HepG2 (cell line): ENCODE results near the gene UCK2. TPM values are rescaled to one million over a fixed set of nuclear protein-coding genes. Genes with fewer than 3 reads are reported as not detected.

Source experiments
- ATF3 ChIP-seq: sonication (generic); formaldehyde crosslinking; IDR thresholded peaks from 2 replicates; pipeline ENCODE4 v1.4.0; 2020; ENCODE audit warnings: missing genetic modification reagents
- BCLAF1 ChIP-seq: fragments of 450-650 bp; IDR thresholded peaks from 2 replicates; pipeline ENCODE4 v1.6.1; 2017; ENCODE audit warnings: mild to moderate bottlenecking
- CREB3 ChIP-seq: sonication (generic); formaldehyde crosslinking; IDR thresholded peaks from 2 replicates; pipeline ENCODE4 v1.5.0; 2020; ENCODE audit warnings: missing genetic modification reagents
- DPF2 ChIP-seq: sonication (generic); formaldehyde crosslinking; IDR thresholded peaks from 2 replicates; pipeline ENCODE4 v1.4.0; 2020; ENCODE audit warnings: mild to moderate bottlenecking, low read depth, missing genetic modification reagents, borderline replicate concordance
- GATAD1 ChIP-seq: IDR thresholded peaks from 2 replicates; pipeline ENCODE4 v1.6.1; 2016; ENCODE audit warnings: missing genetic modification reagents, missing compliant biosample characterization
- KDM5A ChIP-seq: fragments of 200-600 bp; sonication (generic); IDR thresholded peaks from 2 replicates; pipeline ENCODE4 v1.7.0; 2018; ENCODE audit warnings: antibody characterized with exemption, mild to moderate bottlenecking, low read length, borderline replicate concordance
- KLF15 ChIP-seq: sonication (generic); formaldehyde crosslinking; IDR thresholded peaks from 2 replicates; pipeline ENCODE4 v1.8.1; 2023; ENCODE audit warnings: borderline replicate concordance, mild to moderate bottlenecking, inconsistent platforms, missing genetic modification reagents, mixed read lengths
- LBX2 ChIP-seq: sonication (generic); formaldehyde crosslinking; IDR thresholded peaks from 2 replicates; pipeline ENCODE4 v1.5.0; 2020; ENCODE audit warnings: missing genetic modification reagents, mild to moderate bottlenecking, borderline replicate concordance
- MXD1 ChIP-seq: sonication (generic); formaldehyde crosslinking; IDR thresholded peaks from 2 replicates; pipeline ENCODE4 v1.4.0; 2020; ENCODE audit warnings: mild to moderate bottlenecking, missing genetic modification reagents
- MXI1 ChIP-seq: IDR thresholded peaks from 3 replicates; pipeline ENCODE4 v1.6.1; 2012; ENCODE audit warnings: low read depth, low read length, inconsistent platforms, borderline replicate concordance
- NBN ChIP-seq: fragments of 450-650 bp; conservative IDR thresholded peaks from 2 replicates; pipeline ENCODE4 v1.6.1; 2017
- NFAT5 ChIP-seq: sonication (generic); formaldehyde crosslinking; IDR thresholded peaks from 2 replicates; pipeline ENCODE4 v1.4.0; 2020; ENCODE audit warnings: missing genetic modification reagents
- NR2F2 ChIP-seq: IDR thresholded peaks from 2 replicates; pipeline ENCODE4 v1.6.1; 2012; ENCODE audit warnings: low read depth, inconsistent platforms, borderline replicate concordance
- RXRA ChIP-seq: sonication (generic); formaldehyde crosslinking; IDR thresholded peaks from 2 replicates; pipeline ENCODE4 v1.5.1; 2020; ENCODE audit warnings: missing genetic modification reagents
- SKI ChIP-seq: fragments of 450-650 bp; IDR thresholded peaks from one replicate; pipeline ENCODE4 v1.6.1; 2018; ENCODE audit warnings: mild to moderate bottlenecking; ENCODE audit not compliant: partially characterized antibody
- TMF1 ChIP-seq: sonication (generic); formaldehyde crosslinking; IDR thresholded peaks from 2 replicates; pipeline ENCODE4 v1.8.1; 2022; ENCODE audit warnings: low read depth, missing genetic modification reagents
- ZNF17 ChIP-seq: sonication (generic); formaldehyde crosslinking; IDR thresholded peaks from 2 replicates; pipeline ENCODE4 v1.5.0; 2020; ENCODE audit warnings: mild to moderate bottlenecking, missing genetic modification reagents
- ZNF83 ChIP-seq: sonication (generic); formaldehyde crosslinking; IDR thresholded peaks from 2 replicates; pipeline ENCODE4 v1.4.0; 2020; ENCODE audit warnings: missing genetic modification reagents, mild to moderate bottlenecking, borderline replicate concordance
- ZSCAN31 ChIP-seq: sonication (generic); formaldehyde crosslinking; IDR thresholded peaks from 2 replicates; pipeline ENCODE4 v1.5.0; 2020; ENCODE audit warnings: low read depth, mild to moderate bottlenecking, missing genetic modification reagents
- polyA plus RNA-seq, 8 experiments: library from polyadenylated mRNA; depleted of rRNA in 3 of 8; stranded (reverse) in 7 of 8; unstranded in 1 of 8; fragments of >200 nt; fragmentation: Illumina TruSeq in 4 of 8; extraction: Trizol in 4 of 8; gene quantifications; 2 replicates each; pipeline versions ENCODE4 v1.2.1 to v1.2.3, GENCODE V29; 2011 to 2016; ENCODE audit warnings: low read depth in 4 of 8, missing spikeins in 1 of 8, mixed read lengths in 1 of 8; ENCODE audit not compliant: insufficient read depth in 1 of 8
- total RNA-seq, 5 experiments: library from RNA; depleted of rRNA; stranded (reverse); fragments of >200 nt; fragmentation: Illumina TruSeq; extraction: Trizol; gene quantifications; 2 replicates each; pipeline ENCODE4 v1.2.3, GENCODE V29; 2016; ENCODE audit warnings: low read depth in 1 of 5

Gene UCK2
- total and polyA plus RNA-seq, 2 of the 13 experiments (the other 11 are each of a cell fraction or from before 2014, with no cell fraction given), result 64.3 to 78.0 TPM

GRCh38 chr1:165910764-165911421 is 83.5 kb downstream of the UCK2 start (continued):
- no peak for TF ChIP-seq ZNF83 (CRISPR knock-in tag)
- TF ChIP-seq ZSCAN31, result peak; percentile 97
- peak; percentile 82 for TF ChIP-seq SKI
- no peak; the same call in 1 of the 2 replicates for TF ChIP-seq GATAD1 (CRISPR knock-in tag)
- TF ChIP-seq LBX2 (CRISPR knock-in tag), result no peak
- TF ChIP-seq KLF15 (CRISPR knock-in tag), result no peak
- TF ChIP-seq ZNF17 (CRISPR knock-in tag), result no peak
- no peak for TF ChIP-seq NBN
- peak; percentile 97 for TF ChIP-seq NR2F2
- TF ChIP-seq ATF3 (CRISPR knock-in tag), result no peak
- TF ChIP-seq DPF2, result peak; percentile 65
- no peak; the same call in 2 of the 3 replicates for TF ChIP-seq MXI1
- peak; percentile 46; the same call in 1 of the 2 replicates for TF ChIP-seq CREB3
- TF ChIP-seq BCLAF1, result no peak
- 0 out of 2 replicates have a peak, but pooled peaks have one; percentile 44 for TF ChIP-seq NFAT5
- TF ChIP-seq KDM5A, result no peak
- TF ChIP-seq RXRA (CRISPR knock-in tag), result peak; percentile 97
- no peak for TF ChIP-seq MXD1 (CRISPR knock-in tag)
- TF ChIP-seq TMF1 (CRISPR knock-in tag), result peak; percentile 13; the same call in 1 of the 2 replicates
